ENCODE data around the gene OSTM1. TPM values are rescaled to one million over a fixed set of nuclear protein-coding genes. Genes with fewer than 3 reads are reported as not detected.

The OSTM1 gene
- total and polyA plus RNA-seq, 4 donors = 18.1 to 64.3 (median 25.9) TPM

GRCh38 chr6:108008363-108008762 is 66.2 kb downstream of the OSTM1 start:
- WGBS, 2 donors = 50 to 91% methylated on average over 1 of the region's 1 CpG
- Histone ChIP-seq H3K9me3 (ENCODE audit: control insufficient read depth in 4 of 4, insufficient read depth in 3 of 4, low read length in 3 of 4) (peaks cover 0 to 10% (median 3%) of the 10 kb centered on the region in 4 donors), H3K27ac (ENCODE audit: low read depth in 1 of 2, low read length in 1 of 2) (no peak overlapping the region), H3K9ac (ENCODE audit: insufficient read depth in 1 of 2, low read length in 2 of 2) (no peak overlapping the region), H3K4me3 (no peak overlapping the region), H3K36me3 (ENCODE audit: control insufficient read depth in 4 of 4, insufficient read depth in 4 of 4, low read length in 4 of 4) (no peaks in the 10 kb centered on the region), H3K27me3 (ENCODE audit: control insufficient read depth in 3 of 3, insufficient read depth in 3 of 3, low read length in 2 of 3) (no peaks in the 10 kb centered on the region), H3K4me1 (ENCODE audit: control insufficient read depth in 5 of 5, insufficient read depth in 5 of 5, low read length in 5 of 5) (peaks cover 0 to 2% (median 0%) of the 10 kb centered on the region in 5 donors)
- ATAC-seq (ENCODE audit: insufficient read depth, low FRiP score) (no peak), DNase-seq (no peak)
- TF ChIP-seq CTCF (IDR thresholded peaks at IDR 0.05; ENCODE audit: control extremely low read depth, extremely low read depth) = no peak

GRCh38 chr6:108005961-108006360 is 68.6 kb downstream of the OSTM1 start:
- no peak overlapping the region for H3K9ac ChIP-seq (ENCODE audit: insufficient read depth in 1 of 2, low read length in 2 of 2)
- ATAC-seq (ENCODE audit: insufficient read depth, low FRiP score) (no peak), DNase-seq (no peak)
- no peak for TF ChIP-seq CTCF (IDR thresholded peaks at IDR 0.05; ENCODE audit: control extremely low read depth, extremely low read depth)
- peaks cover 0 to 2% (median 0%) of the 10 kb centered on the region in 5 donors for H3K4me1 ChIP-seq (ENCODE audit: control insufficient read depth in 5 of 5, insufficient read depth in 5 of 5, low read length in 5 of 5)
- H3K9me3 ChIP-seq (ENCODE audit: control insufficient read depth in 4 of 4, insufficient read depth in 3 of 4, low read length in 3 of 4) = peaks cover 0 to 10% (median 3%) of the 10 kb centered on the region in 4 donors
- 69 to 82% methylated on average over 3 of the region's 3 CpGs for WGBS, 2 donors
- H3K27me3 ChIP-seq (ENCODE audit: control insufficient read depth in 3 of 3, insufficient read depth in 3 of 3, low read length in 2 of 3) = no peaks in the 10 kb centered on the region
- no peaks in the 10 kb centered on the region for H3K36me3 ChIP-seq (ENCODE audit: control insufficient read depth in 4 of 4, insufficient read depth in 4 of 4, low read length in 4 of 4)
- no peak overlapping the region for H3K4me3 ChIP-seq
- no peak overlapping the region for H3K27ac ChIP-seq (ENCODE audit: low read depth in 1 of 2, low read length in 1 of 2)

GRCh38 chr6:108004861-108005260 is 69.7 kb downstream of the OSTM1 start:
- DNase-seq = no peak
- H3K9me3 ChIP-seq (ENCODE audit: control insufficient read depth in 4 of 4, insufficient read depth in 3 of 4, low read length in 3 of 4) = peaks cover 0 to 10% (median 3%) of the 10 kb centered on the region in 4 donors
- WGBS, 2 donors = 93 to 96% methylated on average over 15 of the region's 15 CpGs
- H3K4me3 ChIP-seq = no peak overlapping the region
- no peak overlapping the region for H3K27ac ChIP-seq (ENCODE audit: low read depth in 1 of 2, low read length in 1 of 2)
- ATAC-seq (ENCODE audit: insufficient read depth, low FRiP score) = no peak
- no peaks in the 10 kb centered on the region for H3K36me3 ChIP-seq (ENCODE audit: control insufficient read depth in 4 of 4, insufficient read depth in 4 of 4, low read length in 4 of 4)
- no peak for TF ChIP-seq CTCF (IDR thresholded peaks at IDR 0.05; ENCODE audit: control extremely low read depth, extremely low read depth)
- H3K27me3 ChIP-seq (ENCODE audit: control insufficient read depth in 3 of 3, insufficient read depth in 3 of 3, low read length in 2 of 3) = no peaks in the 10 kb centered on the region
- H3K4me1 ChIP-seq (ENCODE audit: control insufficient read depth in 5 of 5, insufficient read depth in 5 of 5, low read length in 5 of 5) = peaks cover 0 to 2% (median 0%) of the 10 kb centered on the region in 5 donors
- H3K9ac ChIP-seq (ENCODE audit: insufficient read depth in 1 of 2, low read length in 2 of 2) = no peak overlapping the region
